ENCODE measurements around the gene HK2.
"Not testable (repeated sequence)": the region's sequence is repeated elsewhere in the genome, so short reads cannot be mapped to it uniquely, and the experiment has no call there.

The HK2 gene

GRCh38 chr2:74891136-74891764 lies 57.3 kb downstream of the HK2 start:
- FAIRE-seq (no peak), DNase-seq (ENCODE audit: insufficient read length, low spot score) (no peak)
- TF ChIP-seq POLR2AphosphoS5 (IDR thresholded peaks at IDR 0.05; ENCODE audit: low read depth, low read length): no peak
- no peak for TF ChIP-seq POLR2A (IDR thresholded peaks at IDR 0.05; ENCODE audit: low read depth, low read length)
- no peak for TF ChIP-seq TAF1 (IDR thresholded peaks at IDR 0.05; ENCODE audit: low read depth, low read length)
- no peak for TF ChIP-seq POU2F2 (IDR thresholded peaks at IDR 0.05; ENCODE audit: low read depth, low read length)

GRCh38 chr2:74891816-74892215 lies 57.9 kb downstream of the HK2 start:
- not testable (repeated sequence) for FAIRE-seq; DNase-seq (ENCODE audit: insufficient read length, low spot score)

- TF ChIP-seq PAX5 (IDR thresholded peaks at IDR 0.05; ENCODE audit: insufficient read depth, low read length, severe bottlenecking) (no peak), POU2F2 (IDR thresholded peaks at IDR 0.05; ENCODE audit: low read depth, low read length) (no peak), POLR2AphosphoS5 (IDR thresholded peaks at IDR 0.05; ENCODE audit: low read depth, low read length) (no peak), TAF1 (IDR thresholded peaks at IDR 0.05; ENCODE audit: low read depth, low read length) (no peak), SPI1 (IDR thresholded peaks at IDR 0.05; ENCODE audit: low read depth, low read length) (no peak), POLR2A (IDR thresholded peaks at IDR 0.05; ENCODE audit: low read depth, low read length) (no peak)
- DNase-seq (ENCODE audit: insufficient read length, low spot score) (no peak), FAIRE-seq (no peak)
Measured at GRCh38 chr2:74892609-74893008, 58.7 kb downstream of the HK2 start.

- no peak for FAIRE-seq
- TF ChIP-seq TAF1 (IDR thresholded peaks at IDR 0.05; ENCODE audit: low read depth, low read length) (no peak), PAX5 (IDR thresholded peaks at IDR 0.05; ENCODE audit: insufficient read depth, low read length, severe bottlenecking) (no peak), SPI1 (IDR thresholded peaks at IDR 0.05; ENCODE audit: low read depth, low read length) (no peak), POU2F2 (IDR thresholded peaks at IDR 0.05; ENCODE audit: low read depth, low read length) (no peak), POLR2AphosphoS5 (IDR thresholded peaks at IDR 0.05; ENCODE audit: low read depth, low read length) (no peak), POLR2A (IDR thresholded peaks at IDR 0.05; ENCODE audit: low read depth, low read length) (no peak)
- no peak for DNase-seq (ENCODE audit: insufficient read length, low spot score)
Measured at GRCh38 chr2:74893332-74893731, 59.4 kb downstream of the HK2 start.

GRCh38 chr2:74894272-74894981 lies 60.5 kb downstream of the HK2 start:
- DNase-seq (ENCODE audit: insufficient read length, low spot score): no peak
- FAIRE-seq: no peak
- TF ChIP-seq POLR2AphosphoS5 (IDR thresholded peaks at IDR 0.05; ENCODE audit: low read depth, low read length) (no peak), SPI1 (IDR thresholded peaks at IDR 0.05; ENCODE audit: low read depth, low read length) (no peak), POLR2A (IDR thresholded peaks at IDR 0.05; ENCODE audit: low read depth, low read length) (no peak), TAF1 (IDR thresholded peaks at IDR 0.05; ENCODE audit: low read depth, low read length) (no peak), PAX5 (IDR thresholded peaks at IDR 0.05; ENCODE audit: insufficient read depth, low read length, severe bottlenecking) (no peak), POU2F2 (IDR thresholded peaks at IDR 0.05; ENCODE audit: low read depth, low read length) (no peak)

- FAIRE-seq (no peak), DNase-seq (ENCODE audit: insufficient read length, low spot score) (no peak)
- no peak for TF ChIP-seq PAX5 (IDR thresholded peaks at IDR 0.05; ENCODE audit: insufficient read depth, low read length, severe bottlenecking)
- no peak for TF ChIP-seq SPI1 (IDR thresholded peaks at IDR 0.05; ENCODE audit: low read depth, low read length)
- no peak for TF ChIP-seq POLR2AphosphoS5 (IDR thresholded peaks at IDR 0.05; ENCODE audit: low read depth, low read length)
- no peak for TF ChIP-seq POLR2A (IDR thresholded peaks at IDR 0.05; ENCODE audit: low read depth, low read length)
- no peak for TF ChIP-seq POU2F2 (IDR thresholded peaks at IDR 0.05; ENCODE audit: low read depth, low read length)
- no peak for TF ChIP-seq TAF1 (IDR thresholded peaks at IDR 0.05; ENCODE audit: low read depth, low read length)
Measured at GRCh38 chr2:74895001-74895400, 61.1 kb downstream of the HK2 start.

- DNase-seq (ENCODE audit: insufficient read length, low spot score): no peak
- no peak for FAIRE-seq
- TF ChIP-seq POLR2AphosphoS5 (IDR thresholded peaks at IDR 0.05; ENCODE audit: low read depth, low read length) (no peak), SPI1 (IDR thresholded peaks at IDR 0.05; ENCODE audit: low read depth, low read length) (no peak), POU2F2 (IDR thresholded peaks at IDR 0.05; ENCODE audit: low read depth, low read length) (no peak), TAF1 (IDR thresholded peaks at IDR 0.05; ENCODE audit: low read depth, low read length) (no peak), PAX5 (IDR thresholded peaks at IDR 0.05; ENCODE audit: insufficient read depth, low read length, severe bottlenecking) (no peak), POLR2A (IDR thresholded peaks at IDR 0.05; ENCODE audit: low read depth, low read length) (no peak)
Measured at GRCh38 chr2:74896232-74896631, 62.3 kb downstream of the HK2 start.

GRCh38 chr2:74900225-74900624 lies 66.3 kb downstream of the HK2 start:
- DNase-seq (ENCODE audit: insufficient read length, low spot score); FAIRE-seq: not testable (repeated sequence)

GRCh38 chr2:74902281-74902860 lies 68.4 kb downstream of the HK2 start:
- TF ChIP-seq SPI1 (IDR thresholded peaks at IDR 0.05; ENCODE audit: low read depth, low read length) (no peak), PAX5 (IDR thresholded peaks at IDR 0.05; ENCODE audit: insufficient read depth, low read length, severe bottlenecking) (no peak), TAF1 (IDR thresholded peaks at IDR 0.05; ENCODE audit: low read depth, low read length) (no peak), POLR2A (IDR thresholded peaks at IDR 0.05; ENCODE audit: low read depth, low read length) (no peak), POU2F2 (IDR thresholded peaks at IDR 0.05; ENCODE audit: low read depth, low read length) (no peak), POLR2AphosphoS5 (IDR thresholded peaks at IDR 0.05; ENCODE audit: low read depth, low read length) (no peak)
- FAIRE-seq (no peak), DNase-seq (ENCODE audit: insufficient read length, low spot score) (no peak)

- no peak for DNase-seq (ENCODE audit: insufficient read length, low spot score)
- TF ChIP-seq POLR2A (IDR thresholded peaks at IDR 0.05; ENCODE audit: low read depth, low read length) (no peak), SPI1 (IDR thresholded peaks at IDR 0.05; ENCODE audit: low read depth, low read length) (no peak), POU2F2 (IDR thresholded peaks at IDR 0.05; ENCODE audit: low read depth, low read length) (no peak), TAF1 (IDR thresholded peaks at IDR 0.05; ENCODE audit: low read depth, low read length) (no peak), POLR2AphosphoS5 (IDR thresholded peaks at IDR 0.05; ENCODE audit: low read depth, low read length) (no peak), PAX5 (IDR thresholded peaks at IDR 0.05; ENCODE audit: insufficient read depth, low read length, severe bottlenecking) (no peak)
- no peak for FAIRE-seq
Measured at GRCh38 chr2:74906395-74906794, 72.5 kb downstream of the HK2 start.

- DNase-seq (ENCODE audit: insufficient read length, low spot score); FAIRE-seq: not testable (repeated sequence)
Measured at GRCh38 chr2:74907560-74907959, 73.6 kb downstream of the HK2 start.

Data from GM12891 (cell line).